KOPT-K1 (cell line): ENCODE data around the gene RASAL2.
"Not testable (repeated sequence)": the region's sequence is repeated elsewhere in the genome, so short reads cannot be mapped to it uniquely, and the experiment has no call there.

Experiments used
- H3K27ac ChIP-seq: fragments of 200-600 bp; sonication (generic); 2 replicates; pipeline ENCODE4 v1.5.1; 2016; ENCODE audit warnings: antibody characterized with exemption, mild to moderate bottlenecking, low read depth, low read length; ENCODE audit not compliant: poor library complexity, severe bottlenecking
- H3K36me3 ChIP-seq: fragments of 200-600 bp; sonication (generic); 2 replicates; pipeline ENCODE4 v1.5.1; 2017; ENCODE audit warnings: antibody characterized with exemption, mild to moderate bottlenecking, low read length, moderate library complexity; ENCODE audit not compliant: insufficient read depth
- H3K9me3 ChIP-seq: fragments of 200-600 bp; sonication (generic); 2 replicates; pipeline ENCODE4 v1.5.1; 2017; ENCODE audit warnings: antibody characterized with exemption, low read length, mild to moderate bottlenecking; ENCODE audit not compliant: insufficient read depth, poor library complexity, severe bottlenecking

Gene RASAL2

GRCh38 chr1:178278916-178279686, 185.2 kb downstream of the RASAL2 start:
- Histone ChIP-seq H3K27ac (no peak overlapping the region), H3K36me3 (no peaks in the 10 kb centered on the region), H3K9me3 (no peaks in the 10 kb centered on the region)

GRCh38 chr1:178282949-178283367, 189.1 kb downstream of the RASAL2 start:
- Histone ChIP-seq H3K27ac (no peak overlapping the region), H3K9me3 (no peaks in the 10 kb centered on the region), H3K36me3 (no peaks in the 10 kb centered on the region)

- H3K36me3 ChIP-seq: no peaks in the 10 kb centered on the region
- no peaks in the 10 kb centered on the region for H3K9me3 ChIP-seq
- H3K27ac ChIP-seq: no peak overlapping the region
Measured at GRCh38 chr1:178283409-178283808, 189.5 kb downstream of the RASAL2 start.

GRCh38 chr1:178284058-178284457, 190.2 kb downstream of the RASAL2 start:
- Histone ChIP-seq H3K27ac (no peak overlapping the region), H3K9me3 (no peaks in the 10 kb centered on the region), H3K36me3 (no peaks in the 10 kb centered on the region)

GRCh38 chr1:178291166-178291565, 197.3 kb downstream of the RASAL2 start:
- Histone ChIP-seq H3K36me3 (no peaks in the 10 kb centered on the region), H3K27ac (no peak overlapping the region), H3K9me3 (no peaks in the 10 kb centered on the region)

GRCh38 chr1:178294654-178295053, 200.8 kb downstream of the RASAL2 start:
- H3K36me3 ChIP-seq: no peaks in the 10 kb centered on the region
- no peak overlapping the region for H3K27ac ChIP-seq
- no peaks in the 10 kb centered on the region for H3K9me3 ChIP-seq

- H3K36me3 ChIP-seq: no peaks in the 10 kb centered on the region
- H3K9me3 ChIP-seq: no peaks in the 10 kb centered on the region
- H3K27ac ChIP-seq: no peak overlapping the region
Measured at GRCh38 chr1:178300352-178300699, 206.4 kb downstream of the RASAL2 start.

- Histone ChIP-seq H3K9me3 (no peaks in the 10 kb centered on the region), H3K36me3 (no peaks in the 10 kb centered on the region), H3K27ac (no peak overlapping the region)
Measured at GRCh38 chr1:178301141-178301540, 207.2 kb downstream of the RASAL2 start.

- no peak overlapping the region for H3K27ac ChIP-seq
- no peaks in the 10 kb centered on the region for H3K9me3 ChIP-seq
- no peaks in the 10 kb centered on the region for H3K36me3 ChIP-seq
Measured at GRCh38 chr1:178307264-178307663, 213.4 kb downstream of the RASAL2 start.

GRCh38 chr1:178308438-178308837, 214.5 kb downstream of the RASAL2 start:
- no peaks in the 10 kb centered on the region for H3K9me3 ChIP-seq
- H3K36me3 ChIP-seq: no peaks in the 10 kb centered on the region
- no peak overlapping the region for H3K27ac ChIP-seq

GRCh38 chr1:178310685-178311105, 216.8 kb downstream of the RASAL2 start:
- Histone ChIP-seq H3K36me3 (no peaks in the 10 kb centered on the region), H3K9me3 (no peaks in the 10 kb centered on the region), H3K27ac (no peak overlapping the region)

GRCh38 chr1:178311164-178311563, 217.3 kb downstream of the RASAL2 start:
- Histone ChIP-seq H3K9me3 (no peaks in the 10 kb centered on the region), H3K36me3 (no peaks in the 10 kb centered on the region), H3K27ac (no peak overlapping the region)

- H3K9me3 ChIP-seq, H3K27ac ChIP-seq, H3K36me3 ChIP-seq: not testable (repeated sequence)
Measured at GRCh38 chr1:178320280-178320982, 226.5 kb downstream of the RASAL2 start.

GRCh38 chr1:178323067-178323466, 229.2 kb downstream of the RASAL2 start:
- Histone ChIP-seq H3K27ac (no peak overlapping the region), H3K9me3 (no peaks in the 10 kb centered on the region), H3K36me3 (no peaks in the 10 kb centered on the region)

- Histone ChIP-seq H3K27ac (no peak overlapping the region), H3K9me3 (no peaks in the 10 kb centered on the region), H3K36me3 (no peaks in the 10 kb centered on the region)
Measured at GRCh38 chr1:178324003-178324402, 230.1 kb downstream of the RASAL2 start.

- H3K9me3 ChIP-seq: no peaks in the 10 kb centered on the region
- H3K36me3 ChIP-seq: no peaks in the 10 kb centered on the region
- H3K27ac ChIP-seq: no peak overlapping the region
Measured at GRCh38 chr1:178328728-178329127, 234.8 kb downstream of the RASAL2 start.
